B cell (primary cell): Measurements from ENCODE around the gene CTSD.

ENCODE experiments used
- EZH2 ChIP-seq: IDR thresholded peaks from 2 replicates; pipeline ENCODE4 v1.6.1; 2012; ENCODE audit warnings: borderline replicate concordance, low read depth, mild to moderate bottlenecking, moderate library complexity, low read length; ENCODE audit not compliant: insufficient read depth, poor library complexity, severe bottlenecking
- TF ChIP-seq, protein P1 (sequence below): fragments of 200-600 bp; IDR thresholded peaks from one replicate; pipeline ENCODE4 v1.8.0; 2022; ENCODE audit warnings: antibody characterized with exemption, mild to moderate bottlenecking

DNA sequence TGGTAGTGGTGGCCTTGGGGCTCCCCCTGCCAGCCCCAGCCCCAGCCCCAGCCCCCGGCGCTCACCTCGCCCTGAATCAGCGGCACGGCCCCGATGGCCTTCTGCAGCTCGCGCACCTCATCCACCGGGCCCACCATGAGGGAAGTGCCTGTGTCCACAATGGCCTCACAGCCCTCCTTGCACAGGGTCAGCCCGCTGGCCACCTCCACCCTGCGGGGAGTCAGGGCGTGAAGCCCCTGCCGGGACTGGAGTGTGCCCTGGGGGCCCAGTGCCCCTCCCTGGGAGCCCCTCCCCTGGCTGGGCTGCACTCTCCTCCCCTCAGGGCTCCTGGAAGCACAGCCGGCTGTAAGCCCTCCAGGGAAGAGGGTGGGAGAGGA is 9.8 kb downstream of the CTSD start:
- TF ChIP-seq, protein P1, sequence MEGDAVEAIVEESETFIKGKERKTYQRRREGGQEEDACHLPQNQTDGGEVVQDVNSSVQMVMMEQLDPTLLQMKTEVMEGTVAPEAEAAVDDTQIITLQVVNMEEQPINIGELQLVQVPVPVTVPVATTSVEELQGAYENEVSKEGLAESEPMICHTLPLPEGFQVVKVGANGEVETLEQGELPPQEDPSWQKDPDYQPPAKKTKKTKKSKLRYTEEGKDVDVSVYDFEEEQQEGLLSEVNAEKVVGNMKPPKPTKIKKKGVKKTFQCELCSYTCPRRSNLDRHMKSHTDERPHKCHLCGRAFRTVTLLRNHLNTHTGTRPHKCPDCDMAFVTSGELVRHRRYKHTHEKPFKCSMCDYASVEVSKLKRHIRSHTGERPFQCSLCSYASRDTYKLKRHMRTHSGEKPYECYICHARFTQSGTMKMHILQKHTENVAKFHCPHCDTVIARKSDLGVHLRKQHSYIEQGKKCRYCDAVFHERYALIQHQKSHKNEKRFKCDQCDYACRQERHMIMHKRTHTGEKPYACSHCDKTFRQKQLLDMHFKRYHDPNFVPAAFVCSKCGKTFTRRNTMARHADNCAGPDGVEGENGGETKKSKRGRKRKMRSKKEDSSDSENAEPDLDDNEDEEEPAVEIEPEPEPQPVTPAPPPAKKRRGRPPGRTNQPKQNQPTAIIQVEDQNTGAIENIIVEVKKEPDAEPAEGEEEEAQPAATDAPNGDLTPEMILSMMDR = no peak
- no peak for TF ChIP-seq EZH2
